Glomerular endothelial cell (primary cell): ENCODE results near the gene RBM11. TPM values are rescaled to one million over a fixed set of nuclear protein-coding genes. Genes with fewer than 3 reads are reported as not detected.

Experiments used
- DNase-seq: peaks from one replicate; pipeline ENCODE4 v3.0.0-alpha.2; 2011; ENCODE audit warnings: low read depth, low spot score; ENCODE audit errors: extremely low read depth
- total RNA-seq: library from RNA; depleted of rRNA; stranded (reverse); fragments of >200 nt; gene quantifications from 2 replicates; pipeline ENCODE4 v1.2.3, GENCODE V29; 2015

The RBM11 gene
- total RNA-seq, 1 donor from 2014 or later: not detected

- DNase-seq: no peak
Observed at GRCh38 chr21:14267076-14267475, 51.1 kb downstream of the RBM11 start.

GRCh38 chr21:14270631-14271030, 54.7 kb downstream of the RBM11 start:
- no peak for DNase-seq

- no peak for DNase-seq
Observed at GRCh38 chr21:14271053-14271452, 55.1 kb downstream of the RBM11 start.

GRCh38 chr21:14271641-14272040, 55.7 kb downstream of the RBM11 start:
- DNase-seq: no peak

GRCh38 chr21:14273736-14274538, 58.0 kb downstream of the RBM11 start:
- no peak for DNase-seq

GRCh38 chr21:14275702-14276205, 59.8 kb downstream of the RBM11 start:
- DNase-seq: no peak

Other genes with a start within 250 kb of the RBM11 start
- gene LIPI, start 5.2 kb upstream of the RBM11 start, total RNA-seq: not detected in 2 replicates
- gene HSPA13, start 167.0 kb downstream of the RBM11 start, total RNA-seq: 28.9 and 36.5 TPM in 2 replicates